GM19463 (cell line): Measurements from ENCODE around the gene VAV3.
"Not testable (repeated sequence)": the region's sequence is repeated elsewhere in the genome, so short reads cannot be mapped to it uniquely, and the experiment has no call there.

Source experiments
- ATAC-seq: cut with Tn5 transposase; IDR thresholded peaks from one replicate; pipeline ENCODE4 v1.9.1; 2021; ENCODE audit warnings: mild to moderate bottlenecking, moderate library complexity; ENCODE audit not compliant: unreplicated experiment

VAV3 gene

GRCh38 chr1:107844541-107845194, 120.3 kb downstream of the VAV3 start:
- not testable (repeated sequence) for ATAC-seq

- ATAC-seq: no peak
Observed at GRCh38 chr1:107843989-107844388, 121.0 kb downstream of the VAV3 start.

GRCh38 chr1:107842241-107842640, 122.7 kb downstream of the VAV3 start:
- ATAC-seq: no peak

DNA sequence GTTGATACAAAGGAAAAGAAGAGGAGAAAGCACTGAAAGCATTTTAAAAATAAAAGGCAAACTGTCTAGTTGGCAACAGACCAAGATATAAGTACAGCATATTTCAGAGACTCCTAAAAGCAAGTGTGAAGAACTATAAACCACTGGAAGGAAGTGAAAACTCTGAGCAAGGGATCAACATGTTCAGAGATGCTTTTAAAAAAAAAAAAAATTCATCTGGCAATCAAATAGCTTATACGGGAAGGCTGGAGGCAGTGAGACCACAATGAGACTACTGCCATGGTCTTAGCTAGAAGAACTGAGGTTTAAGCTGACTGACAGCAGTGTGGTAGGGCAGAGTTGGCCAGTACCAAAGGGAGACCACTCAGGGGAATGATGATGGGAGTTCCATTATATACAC, 124.3 kb downstream of the VAV3 start:
- ATAC-seq: no peak

- no peak for ATAC-seq
Observed at GRCh38 chr1:107838056-107838455, 126.9 kb downstream of the VAV3 start.

GRCh38 chr1:107835151-107835670, 129.8 kb downstream of the VAV3 start:
- no peak for ATAC-seq

GRCh38 chr1:107833061-107833460, 131.9 kb downstream of the VAV3 start:
- no peak for ATAC-seq

DNA sequence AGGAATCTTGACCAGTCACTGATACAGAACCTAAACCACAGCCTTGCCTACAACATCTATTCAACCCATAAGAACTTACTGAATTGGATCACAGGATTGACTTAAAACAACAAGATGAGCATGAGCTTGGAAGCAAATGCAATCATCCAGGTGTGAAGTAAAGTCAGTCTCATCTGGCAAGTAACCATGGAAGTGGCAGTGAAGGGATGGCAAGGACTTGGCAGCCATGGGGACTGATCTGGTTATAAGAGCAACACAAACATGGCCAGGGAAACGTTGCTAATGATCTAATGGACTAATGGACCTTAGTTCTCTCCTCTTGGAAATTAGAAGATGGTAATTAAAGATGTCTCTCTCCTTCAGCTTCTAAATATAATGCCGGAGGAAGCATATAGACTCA, 133.1 kb downstream of the VAV3 start:
- no peak for ATAC-seq

- no peak for ATAC-seq
Observed at GRCh38 chr1:107830526-107830925, 134.5 kb downstream of the VAV3 start.

DNA sequence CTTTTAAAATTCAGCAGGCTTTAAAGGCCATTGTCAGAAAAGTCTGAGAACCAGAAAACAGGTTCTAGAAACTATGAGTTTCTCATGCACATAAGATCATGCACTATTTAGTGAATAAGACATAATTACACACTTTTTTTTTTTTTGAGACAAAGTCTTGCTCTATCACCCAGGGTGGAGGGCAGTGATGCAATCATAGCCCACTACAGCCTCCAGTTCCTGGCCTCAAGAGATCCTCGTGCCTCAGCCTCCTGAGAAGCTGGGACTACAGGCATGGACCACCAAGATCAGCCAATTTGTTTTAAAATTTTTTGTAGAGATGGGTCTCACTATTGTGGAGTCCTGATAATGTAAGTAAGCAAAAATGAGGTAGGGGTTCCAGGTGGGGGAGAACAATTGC, 134.9 kb downstream of the VAV3 start:
- no peak for ATAC-seq

GRCh38 chr1:107829036-107829770, 135.8 kb downstream of the VAV3 start:
- ATAC-seq: no peak

- no peak for ATAC-seq
Observed at GRCh38 chr1:107824946-107825345, 140.0 kb downstream of the VAV3 start.

GRCh38 chr1:107821340-107821739, 143.6 kb downstream of the VAV3 start:
- no peak for ATAC-seq

GRCh38 chr1:107820801-107821200, 144.2 kb downstream of the VAV3 start:
- no peak for ATAC-seq

DNA sequence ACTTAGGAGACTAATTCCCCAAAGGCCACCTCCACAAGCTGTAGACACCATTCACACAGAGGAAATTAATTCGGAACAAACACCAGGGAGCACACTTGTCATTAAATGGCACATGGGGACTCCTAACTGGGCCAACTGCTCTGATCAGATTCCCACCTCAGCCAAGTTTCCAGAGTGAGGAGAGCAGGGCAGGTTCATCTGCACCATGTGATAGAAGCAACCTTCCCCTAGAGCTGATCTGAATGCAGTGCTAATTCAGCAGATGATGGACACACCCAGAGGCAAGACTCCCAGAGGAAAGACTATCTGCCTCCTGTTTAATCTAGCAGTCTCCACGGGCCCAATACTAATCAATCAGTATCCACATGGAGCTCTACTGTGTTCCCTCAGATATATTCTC, 147.0 kb downstream of the VAV3 start:
- no peak for ATAC-seq

DNA sequence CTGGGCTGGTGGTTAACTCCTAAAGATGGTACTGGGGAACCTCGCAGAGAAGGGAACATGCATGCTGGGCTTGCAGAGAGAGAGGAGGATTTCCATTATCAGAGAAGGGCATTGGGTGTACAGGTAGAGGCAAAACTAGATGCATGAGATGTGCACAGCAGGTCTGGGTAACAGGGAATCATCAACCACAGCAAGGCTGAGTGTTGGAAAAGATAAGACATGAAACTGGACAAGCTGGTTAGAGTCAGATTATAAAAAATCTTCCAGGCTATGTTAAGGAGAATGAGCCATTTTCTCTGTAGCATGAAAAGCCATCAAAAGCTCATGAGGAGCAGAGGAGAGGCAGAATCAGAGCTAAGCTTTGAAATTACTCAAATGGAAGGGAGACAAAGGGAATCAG, 147.8 kb downstream of the VAV3 start:
- no peak for ATAC-seq

GRCh38 chr1:107810291-107810951, 154.6 kb downstream of the VAV3 start:
- ATAC-seq: no peak

GRCh38 chr1:107807855-107808254, 157.1 kb downstream of the VAV3 start:
- ATAC-seq: no peak

DNA sequence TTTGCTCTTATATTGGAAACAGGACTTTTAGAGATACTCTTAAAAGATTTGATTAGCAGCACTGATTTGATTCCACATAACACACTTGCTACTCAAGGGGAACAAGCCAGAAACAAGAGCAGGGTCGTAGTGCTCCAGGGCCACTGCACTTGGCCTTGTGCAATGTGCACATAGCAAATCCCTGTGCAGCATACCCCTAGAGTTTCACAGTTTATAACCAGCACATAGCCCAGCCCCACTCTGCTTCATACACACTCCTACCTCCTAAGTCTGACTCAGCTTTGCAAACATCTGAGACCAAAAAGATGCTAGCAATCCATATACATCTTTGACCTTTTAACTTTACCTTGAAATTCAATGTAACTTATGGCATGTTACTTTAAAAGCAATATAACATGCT, 157.6 kb downstream of the VAV3 start:
- no peak for ATAC-seq

DNA sequence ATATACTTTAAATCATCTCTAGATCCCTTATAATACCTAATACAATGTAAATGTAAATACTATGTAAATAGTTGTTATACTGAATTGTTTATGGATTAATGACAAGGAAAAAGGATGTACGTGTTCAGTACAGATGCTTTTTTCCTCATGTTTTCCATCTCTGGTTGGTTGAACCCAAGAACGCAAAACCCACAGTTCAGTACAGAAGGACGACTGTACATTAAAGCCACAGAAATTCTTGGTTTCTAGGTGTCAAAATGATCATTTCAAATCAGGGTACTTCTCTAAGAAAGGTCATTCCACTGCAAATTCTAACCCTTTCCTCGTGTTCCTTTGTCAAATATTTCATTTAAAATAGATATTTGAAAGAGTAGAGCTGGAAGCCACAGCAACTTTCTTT, 158.1 kb downstream of the VAV3 start:
- no peak for ATAC-seq

- ATAC-seq: no peak
Observed at GRCh38 chr1:107804741-107805140, 160.2 kb downstream of the VAV3 start.

GRCh38 chr1:107804134-107804533, 160.8 kb downstream of the VAV3 start:
- no peak for ATAC-seq
